Lower lobe of right lung (tissue), 2 donors: Measurements from ENCODE around the gene CFAP69. TPM values are rescaled to one million over a fixed set of nuclear protein-coding genes. Genes with fewer than 3 reads are reported as not detected.

ENCODE experiments used
- ATAC-seq, 2 donors: fragments of 200-7000 bp; cut with Tn5 transposase; one replicate each; pipeline ENCODE4 v1.9.1; 2020 to 2022; ENCODE audit warnings: mild to moderate bottlenecking in 2 of 2, moderate library complexity in 2 of 2
- DNase-seq: peaks from one replicate; pipeline ENCODE4 v3.0.0-alpha.2; 2020
- H3K27ac ChIP-seq: fragments of 200-600 bp; one replicate; pipeline ENCODE4 v1.8.0; 2022
- H3K27me3 ChIP-seq: fragments of 200-600 bp; one replicate; pipeline ENCODE4 v1.8.0; 2022; ENCODE audit warnings: low read depth
- H3K36me3 ChIP-seq: fragments of 200-600 bp; one replicate; pipeline ENCODE4 v1.8.0; 2022; ENCODE audit warnings: mild to moderate bottlenecking
- H3K4me1 ChIP-seq: fragments of 200-600 bp; one replicate; pipeline ENCODE4 v1.8.0; 2022
- H3K4me3 ChIP-seq: fragments of 200-600 bp; one replicate; pipeline ENCODE4 v1.8.0; 2022; ENCODE audit warnings: mild to moderate bottlenecking
- H3K9me3 ChIP-seq: fragments of 200-600 bp; one replicate; pipeline ENCODE4 v1.8.0; 2022
- CTCF ChIP-seq: fragments of 200-600 bp; IDR thresholded peaks from one replicate; pipeline ENCODE4 v1.8.0; 2022; ENCODE audit warnings: antibody characterized with exemption, mild to moderate bottlenecking
- intact Hi-C: fragments of 100-400 bp; cut with DNase I; formaldehyde crosslinking; loops from one replicate; pipeline ENCODE4 v1.11.0; 2022
- long read RNA-seq: library from polyadenylated mRNA; unstranded; transcript quantifications from one replicate; pipeline ENCODE4 v2.0.0, GENCODE V29; 2021
- total RNA-seq: library from RNA; stranded (reverse); fragmentation: NEBNext Ultra II Directional; extraction: Animal tissue kit (Norgen Biotek cat#: 25700); gene quantifications from one replicate; pipeline ENCODE4 v1.2.1, GENCODE V29; 2021
- donor health status: DM: no; HTN: yes; CAD: no; lungs with severe emphysema.

The CFAP69 gene
- total RNA-seq = 8.4 TPM
- long read RNA-seq, partial matches to known transcripts = 0 of 1 reads
- long read RNA-seq, other reads (novel, unspliced or antisense) = 0 of 1 reads

- no peaks in the 10 kb centered on the region for H3K36me3 ChIP-seq
- peaks cover 15% of the 10 kb centered on the region for H3K4me1 ChIP-seq
- intact Hi-C loops = no loop called here
- peak; percentile 94 for DNase-seq
- peak within 1 kb of the TSS; percentile 93 for H3K4me3 ChIP-seq
- no peaks in the 10 kb centered on the region for H3K9me3 ChIP-seq
- no peaks in the 10 kb centered on the region for H3K27me3 ChIP-seq
- H3K27ac ChIP-seq = peak within 1 kb of the TSS; percentile 76
- peak; percentile 15 for TF ChIP-seq CTCF
- ATAC-seq = peak; percentile 98 to 99
Observed at GRCh38 chr7:90244909-90245851, at the start of gene CFAP69. TSS of gene CFAP69 (plus strand) at chr7:90245174. CDS start at chr7:90245425, 251 bp downstream.

GRCh38 chr7:90201500-90202195, 43.3 kb upstream of the CFAP69 start:
- intact Hi-C loops = no loop called here
- no peaks in the 10 kb centered on the region for H3K27me3 ChIP-seq
- no peaks in the 10 kb centered on the region for H3K4me1 ChIP-seq
- no peaks in the 10 kb centered on the region for H3K36me3 ChIP-seq
- no peak for DNase-seq
- no peak overlapping the region for H3K4me3 ChIP-seq
- no peak for TF ChIP-seq CTCF
- H3K27ac ChIP-seq = no peak overlapping the region
- ATAC-seq = no peak
- H3K9me3 ChIP-seq = no peaks in the 10 kb centered on the region

- ATAC-seq (no peak), DNase-seq (no peak)
- H3K27ac ChIP-seq = no peak overlapping the region
- no peaks in the 10 kb centered on the region for H3K9me3 ChIP-seq
- no peaks in the 10 kb centered on the region for H3K36me3 ChIP-seq
- intact Hi-C loops = no loop called here
- H3K27me3 ChIP-seq = peaks cover 11% of the 10 kb centered on the region
- H3K4me3 ChIP-seq = no peak overlapping the region
- H3K4me1 ChIP-seq = peaks cover 7% of the 10 kb centered on the region
- TF ChIP-seq CTCF = no peak
Observed at GRCh38 chr7:90207956-90208355, 37.0 kb upstream of the CFAP69 start.

GRCh38 chr7:90209776-90210175, 35.2 kb upstream of the CFAP69 start:
- Histone ChIP-seq H3K27ac (peak overlapping the region; percentile 20), H3K36me3 (no peaks in the 10 kb centered on the region), H3K27me3 (peaks cover 11% of the 10 kb centered on the region), H3K4me1 (peaks cover 7% of the 10 kb centered on the region), H3K9me3 (no peaks in the 10 kb centered on the region), H3K4me3 (no peak overlapping the region)
- no peak for ATAC-seq
- no peak for TF ChIP-seq CTCF
- no peak for DNase-seq
- intact Hi-C loops = no loop called here

GRCh38 chr7:90210475-90210874, 34.5 kb upstream of the CFAP69 start:
- TF ChIP-seq CTCF = no peak
- Histone ChIP-seq H3K9me3 (no peaks in the 10 kb centered on the region), H3K27me3 (peaks cover 11% of the 10 kb centered on the region), H3K27ac (peak overlapping the region; percentile 80), H3K36me3 (no peaks in the 10 kb centered on the region), H3K4me3 (peak overlapping the region; percentile 62), H3K4me1 (peaks cover 7% of the 10 kb centered on the region)
- ATAC-seq = no peak
- no peak for DNase-seq
- intact Hi-C loops = no loop called here
